Measurements from ENCODE around the gene TMEM145.

Gene TMEM145

DNA sequence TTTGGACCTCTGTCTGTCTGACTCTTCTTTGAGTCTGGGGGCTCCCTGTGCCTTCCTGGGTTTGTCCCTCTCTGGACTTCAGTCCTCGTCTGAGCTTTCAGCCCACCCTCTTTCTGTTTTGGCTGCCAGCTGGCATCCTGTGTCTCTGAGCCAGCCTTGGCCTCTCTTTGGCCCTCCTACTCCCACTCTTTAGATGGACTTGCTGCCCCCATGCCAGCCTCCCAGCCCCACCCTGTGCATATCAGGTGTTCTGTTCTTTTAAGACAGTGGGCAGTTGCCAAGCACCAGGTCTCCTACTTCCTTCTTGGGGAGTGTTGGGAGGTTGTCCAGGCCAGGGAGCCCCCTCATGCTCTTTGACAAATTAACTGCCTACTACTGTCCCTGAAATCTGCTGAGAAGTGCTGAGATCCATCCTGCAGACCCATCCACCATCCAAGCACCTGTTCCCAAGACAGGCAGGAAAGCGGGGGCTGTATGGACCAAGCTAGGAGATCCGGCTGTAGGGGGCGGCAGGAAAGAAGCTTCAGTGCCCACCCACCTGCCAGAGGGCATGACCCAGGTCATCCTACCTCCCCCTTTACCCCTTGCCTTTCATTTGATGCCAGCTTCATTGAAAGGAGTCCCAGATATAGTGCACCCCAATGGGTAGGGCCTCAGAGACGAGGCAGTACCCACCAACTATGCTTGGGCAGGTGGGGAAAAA is 34.5 kb upstream of the TMEM145 start:
- no peak for DNase-seq

DNA sequence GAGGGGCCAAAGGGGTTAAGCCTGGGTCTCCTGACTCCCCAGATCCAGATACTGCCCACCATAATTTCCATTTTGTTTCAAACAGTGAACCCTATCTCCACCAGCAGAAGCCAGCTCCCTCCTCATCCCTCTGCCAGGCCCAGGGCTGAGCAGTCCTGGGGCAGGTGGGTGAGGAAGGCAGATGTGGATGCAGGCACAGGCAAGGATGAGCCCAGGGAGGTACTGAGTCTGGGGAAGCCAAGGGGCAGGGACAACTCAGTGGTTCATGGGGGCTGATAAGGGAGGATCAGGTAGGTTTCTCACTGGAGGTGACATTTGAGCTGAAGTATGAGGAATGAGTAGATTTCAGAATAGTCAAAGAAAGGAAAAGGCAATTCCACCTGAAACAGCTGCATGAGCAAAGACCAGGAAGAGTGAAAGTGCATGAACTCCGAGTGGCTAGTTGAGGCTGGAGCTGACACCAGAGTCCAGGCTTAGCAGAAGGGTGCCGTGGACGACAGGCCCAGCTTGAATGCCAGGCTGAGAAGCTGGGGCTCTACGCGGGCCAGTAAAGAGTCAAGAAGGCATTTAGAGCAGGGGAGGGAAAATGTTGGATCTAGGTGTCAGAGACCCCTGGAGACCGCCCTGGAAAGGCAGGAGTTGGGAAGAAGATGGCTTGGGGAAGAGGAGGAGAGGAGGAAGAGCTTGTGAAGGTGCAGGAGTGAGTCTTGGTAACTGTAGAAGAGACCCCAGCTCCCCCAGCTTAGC is 33.8 kb upstream of the TMEM145 start:
- no peak for DNase-seq

DNA sequence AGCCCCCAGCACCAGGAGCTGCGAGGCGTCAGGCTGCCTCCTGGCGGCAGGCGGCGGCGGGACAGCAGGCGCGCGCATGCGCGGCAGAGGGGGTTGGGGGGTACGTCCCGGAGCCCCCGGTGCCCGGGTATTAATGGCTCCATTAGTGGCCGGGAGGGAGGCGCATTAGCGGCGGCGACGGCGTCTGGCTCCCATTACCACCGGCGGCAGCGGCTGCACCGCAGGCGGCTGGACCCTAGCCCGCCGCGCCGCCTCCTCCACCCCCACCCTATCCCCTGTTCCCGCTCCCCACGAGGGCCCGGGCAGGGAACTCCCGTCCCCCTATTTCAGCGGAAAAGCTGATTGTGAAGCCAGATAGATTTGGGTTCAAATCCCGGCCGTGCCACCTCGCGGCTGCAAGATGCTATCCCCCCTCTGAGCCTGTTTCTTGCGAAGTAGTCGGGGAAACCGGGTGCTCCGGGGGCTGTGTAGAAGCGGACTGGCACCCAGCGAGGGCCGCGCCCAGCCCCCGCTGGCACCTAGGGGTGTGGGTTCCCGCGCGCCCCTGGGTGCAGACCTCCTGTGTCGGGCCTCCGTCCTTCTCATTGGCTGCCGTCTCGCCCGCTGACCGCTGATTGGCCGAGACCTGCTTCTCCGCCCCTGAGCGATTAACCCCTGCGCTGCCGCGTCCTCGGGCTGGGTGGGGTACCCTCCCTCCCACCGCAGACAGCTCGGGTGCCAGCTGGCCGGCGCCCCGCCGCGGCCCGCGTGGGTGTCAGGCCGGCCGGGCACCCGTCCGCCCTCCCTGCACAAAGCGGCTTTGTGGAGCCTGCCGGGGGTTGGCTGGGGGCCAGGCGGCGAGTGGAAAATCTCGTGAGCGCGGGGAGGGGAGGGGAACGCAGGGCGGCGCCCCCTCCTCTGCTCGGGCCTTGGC is 33.0 kb upstream of the TMEM145 start:
- peak; percentile 92 for DNase-seq

DNA sequence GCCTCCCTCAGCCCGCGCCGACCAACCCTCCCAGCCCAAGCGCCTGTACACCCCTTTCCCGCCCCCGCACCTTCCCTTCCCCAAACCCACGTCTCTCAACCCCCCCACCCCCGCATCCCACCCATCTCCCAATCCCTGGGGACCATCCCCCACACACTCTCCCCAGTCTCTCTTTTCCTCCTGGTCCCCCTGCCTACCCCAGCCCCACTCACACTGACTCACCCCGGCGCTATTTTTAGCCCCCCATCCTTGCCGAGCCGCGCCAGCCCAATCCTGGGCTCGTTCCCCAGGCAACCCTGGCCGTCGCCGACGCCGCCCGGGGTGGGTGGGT is 32.3 kb upstream of the TMEM145 start:
- DNase-seq = no peak

DNA sequence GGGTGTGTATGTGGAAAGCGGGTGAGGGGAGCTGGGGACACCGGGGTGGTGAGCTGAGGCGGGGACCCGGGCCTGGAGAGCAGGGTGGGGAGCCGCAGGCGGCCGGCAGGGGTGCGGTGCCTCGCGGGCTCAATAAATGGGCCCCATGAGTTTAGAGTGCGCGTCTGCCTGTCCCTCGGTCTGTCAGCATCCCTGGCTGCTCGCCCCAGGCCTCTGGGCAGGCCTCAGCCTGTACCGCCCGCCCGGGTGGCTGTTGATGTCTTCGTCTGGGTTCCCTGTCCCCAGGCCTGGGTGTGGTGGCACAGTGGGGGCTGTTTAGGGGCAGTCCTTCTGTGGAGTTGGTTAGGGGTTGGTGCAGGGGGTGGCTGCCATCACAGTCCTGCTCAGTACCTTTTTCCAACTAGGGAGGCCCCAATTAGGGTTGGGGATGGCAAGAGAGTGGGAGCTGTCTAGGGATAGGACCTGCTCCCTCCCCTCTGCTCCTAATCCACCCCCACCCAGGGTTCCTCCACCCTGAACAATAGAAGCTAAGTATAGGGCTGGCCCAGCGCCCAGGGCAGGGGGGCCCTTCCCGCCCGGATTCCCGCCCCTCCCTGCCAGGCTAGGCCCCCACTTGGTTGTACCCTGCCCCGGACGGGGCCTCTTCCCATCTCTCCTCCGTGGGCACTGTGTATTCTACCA is 31.8 kb upstream of the TMEM145 start:
- DNase-seq = peak; percentile 71

DNA sequence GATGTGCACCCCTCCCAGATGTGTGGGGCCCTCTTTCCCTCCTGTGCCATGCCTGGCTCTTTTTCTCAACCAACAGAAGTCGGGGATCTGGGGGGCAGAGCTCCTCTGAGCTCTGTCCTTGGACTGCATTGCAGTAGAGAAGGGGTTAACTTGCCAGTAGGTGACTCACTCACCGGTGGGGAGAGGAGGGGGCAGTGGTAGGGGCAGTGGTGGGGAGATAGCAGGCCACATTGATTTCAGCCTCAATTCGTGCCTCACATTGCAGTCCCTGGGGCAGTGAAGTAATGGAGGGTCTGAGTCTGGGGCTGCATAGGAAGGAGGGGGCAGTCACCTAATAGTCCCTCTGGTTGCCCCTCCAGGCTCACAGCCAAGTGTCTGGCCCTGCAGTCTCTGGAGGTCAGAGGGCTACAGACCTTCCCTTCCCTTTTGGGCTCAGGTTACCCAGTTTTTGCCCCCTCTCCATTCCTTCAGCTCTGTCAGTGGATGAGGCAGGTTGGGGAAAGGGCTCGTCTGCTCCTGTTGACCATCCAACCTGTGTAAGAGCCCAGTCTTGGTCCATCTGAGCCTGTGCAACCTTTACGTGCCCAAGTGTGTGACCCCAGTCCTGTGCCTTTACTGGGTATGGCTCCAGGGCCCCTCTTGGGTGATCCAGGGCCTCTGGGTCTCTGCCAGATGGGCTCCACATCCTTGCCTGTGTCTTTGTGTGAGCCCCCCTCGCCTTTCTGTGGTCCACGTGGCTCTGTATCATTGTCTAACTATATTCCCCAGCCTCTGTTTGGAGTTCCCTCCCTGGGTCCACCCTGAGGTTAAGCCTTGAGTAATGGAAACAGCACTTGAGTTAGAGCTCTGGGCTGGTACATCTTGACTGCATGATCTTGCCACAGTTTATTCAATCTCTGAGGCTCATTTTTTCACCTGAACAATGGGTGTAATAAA is 31.0 kb upstream of the TMEM145 start:
- peak; percentile 60 for DNase-seq

DNA sequence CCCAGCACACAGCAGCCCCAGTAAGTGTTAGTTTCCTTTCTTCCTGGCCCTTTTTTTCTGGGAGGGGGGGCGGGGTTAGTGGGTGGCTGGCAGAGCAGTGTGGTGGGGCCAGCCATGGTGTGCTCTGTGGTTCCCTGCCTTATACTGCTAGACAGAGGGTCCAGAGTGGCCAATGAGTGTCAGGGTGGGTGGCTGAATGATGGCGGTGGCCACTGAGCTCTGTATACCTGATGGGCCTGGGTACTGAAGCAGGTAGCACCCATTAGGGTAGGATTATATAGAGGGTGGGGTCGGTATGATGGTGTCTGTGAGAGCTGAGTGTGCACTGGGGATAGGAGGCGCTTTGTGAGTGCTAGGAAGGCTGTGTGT is 30.3 kb upstream of the TMEM145 start:
- no peak for DNase-seq

DNA sequence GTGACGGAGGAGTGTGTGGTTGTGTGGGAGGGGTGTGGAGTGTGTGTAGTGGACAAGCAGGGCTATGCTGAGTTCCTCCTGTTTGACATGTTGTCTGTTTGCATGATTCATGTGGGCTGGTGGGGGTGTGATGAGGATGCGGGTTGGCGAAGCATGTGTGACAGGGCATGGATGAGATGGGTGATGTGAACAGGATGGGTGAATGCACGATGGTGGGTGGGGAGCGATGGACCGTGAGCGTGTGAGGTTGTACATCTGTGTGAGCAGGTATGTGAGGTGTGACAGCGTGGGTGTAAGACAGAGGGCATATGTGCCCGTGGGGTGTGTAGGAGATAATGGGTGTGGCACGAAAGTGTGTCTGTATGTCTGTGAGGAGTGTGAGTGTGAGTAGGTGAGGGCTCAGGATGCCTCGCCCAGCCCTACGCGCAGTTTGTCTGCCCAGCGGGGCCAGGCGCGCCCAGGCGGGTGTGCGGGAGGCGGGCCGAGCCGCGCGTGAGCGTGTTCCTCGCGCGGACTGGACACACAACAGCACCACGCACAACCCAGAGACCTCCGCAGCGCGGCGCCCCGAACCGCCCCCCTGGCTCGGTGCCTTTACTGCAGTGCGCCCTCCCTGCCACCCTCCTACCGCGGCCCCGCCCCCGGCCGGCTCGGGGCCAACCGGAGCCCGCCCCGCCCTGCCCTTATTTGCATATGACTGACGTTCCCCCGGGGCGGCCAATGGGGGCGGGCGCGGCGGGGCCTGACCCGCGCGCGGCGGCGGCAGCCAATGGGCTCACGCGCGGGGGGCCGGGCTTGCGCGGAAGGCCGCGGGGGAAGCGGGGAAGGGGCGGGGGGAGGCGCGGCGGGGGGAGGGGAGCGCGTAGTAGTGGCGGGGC is 29.7 kb upstream of the TMEM145 start:
- peak; percentile 93 for DNase-seq

DNA sequence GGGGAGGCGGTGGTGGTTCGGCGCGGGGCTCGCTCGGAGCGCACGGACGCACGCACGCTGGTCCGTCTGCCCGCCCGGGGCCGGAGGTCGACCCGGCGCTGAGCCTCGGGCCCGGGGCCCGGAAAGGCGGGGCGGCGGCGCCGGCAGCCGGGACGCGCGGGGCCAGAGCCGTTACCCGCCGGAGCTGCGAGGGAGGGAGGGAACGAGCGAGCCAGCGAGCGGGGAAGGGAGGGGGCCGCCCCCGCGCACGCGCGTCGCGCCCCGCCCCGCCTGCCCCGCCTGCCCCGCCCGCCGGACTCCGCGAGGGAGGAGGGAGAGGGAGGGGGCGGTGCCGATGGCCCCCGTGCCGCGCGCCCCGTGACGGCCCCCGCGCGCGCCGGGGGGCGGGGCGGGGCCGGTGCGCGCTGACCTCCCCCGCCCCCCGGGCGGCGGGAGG is 29.0 kb upstream of the TMEM145 start:
- DNase-seq = peak; percentile 74

DNA sequence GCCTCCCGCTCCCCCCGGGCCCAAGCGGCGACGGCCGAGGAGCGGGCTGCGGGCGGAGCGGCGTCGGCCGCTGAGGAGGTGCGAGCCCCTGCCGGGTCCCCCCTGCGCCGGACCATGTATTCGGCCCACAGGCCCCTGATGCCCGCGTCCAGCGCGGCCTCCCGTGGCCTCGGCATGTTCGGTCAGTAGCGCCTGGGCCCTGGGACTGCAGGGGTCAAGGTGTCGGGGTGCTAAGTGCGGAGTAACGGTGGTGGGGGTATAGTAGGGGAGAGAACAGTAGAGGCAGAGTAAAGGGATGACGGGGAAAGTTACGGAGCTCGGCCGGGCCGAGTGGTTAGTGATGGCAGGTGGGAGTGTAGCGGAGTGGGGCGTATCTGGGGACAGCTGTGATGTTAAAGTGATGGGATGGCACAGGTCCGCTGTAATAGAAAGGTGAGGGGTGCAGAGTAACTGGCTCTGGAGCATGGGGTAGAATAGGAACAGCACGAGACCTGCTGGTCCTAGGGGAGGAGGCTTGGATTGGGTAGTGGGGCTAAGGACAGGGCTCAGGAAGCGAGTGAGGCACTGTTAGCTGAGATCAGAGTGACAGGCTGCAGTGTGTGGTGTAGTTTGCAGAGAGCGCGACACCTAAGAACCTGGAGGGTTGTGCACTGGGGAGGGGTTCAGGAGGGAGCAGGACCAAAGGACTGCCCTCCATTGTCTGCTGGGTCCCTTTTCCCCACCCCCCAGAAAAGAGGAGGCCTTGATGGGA is 28.3 kb upstream of the TMEM145 start:
- DNase-seq = no peak

DNA sequence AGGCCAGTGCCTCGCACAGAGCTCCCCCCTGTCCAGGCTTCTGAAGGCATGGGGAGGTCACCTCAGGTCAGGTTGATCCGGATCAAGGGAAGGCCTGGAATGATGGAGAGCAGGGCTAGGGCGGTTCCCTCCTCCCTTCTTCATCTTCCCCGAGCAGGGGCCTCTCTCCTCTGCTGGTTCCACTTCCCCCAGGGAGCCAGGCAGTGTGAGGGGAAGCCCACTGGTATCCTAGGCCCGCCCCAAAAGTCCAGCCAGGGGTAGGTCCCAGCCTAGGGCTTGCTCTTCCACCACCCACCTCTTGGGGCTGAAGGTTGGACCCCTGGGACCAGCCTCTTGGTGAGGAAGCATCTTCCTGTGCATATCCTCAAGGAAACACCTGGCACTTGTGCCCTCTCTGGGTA is 27.6 kb upstream of the TMEM145 start:
- DNase-seq = no peak

DNA sequence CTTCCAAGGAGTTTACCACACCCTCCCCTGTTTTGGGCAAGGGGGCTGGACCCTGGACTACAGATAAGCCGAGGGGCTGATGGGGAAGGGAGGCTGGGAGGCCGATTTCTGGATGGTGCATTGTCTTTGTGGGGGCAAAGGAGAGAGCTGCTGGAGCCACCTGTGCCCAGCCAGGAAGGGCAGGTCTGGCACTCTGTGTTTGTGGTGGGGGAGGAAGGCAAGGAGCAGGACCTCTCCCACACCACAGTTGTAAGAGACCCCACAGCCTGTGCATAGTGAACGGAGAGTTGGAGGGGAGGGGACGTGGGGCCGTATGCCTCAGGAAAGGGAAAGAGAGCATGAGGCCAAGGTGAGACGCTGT is 27.1 kb upstream of the TMEM145 start:
- DNase-seq = no peak

DNA sequence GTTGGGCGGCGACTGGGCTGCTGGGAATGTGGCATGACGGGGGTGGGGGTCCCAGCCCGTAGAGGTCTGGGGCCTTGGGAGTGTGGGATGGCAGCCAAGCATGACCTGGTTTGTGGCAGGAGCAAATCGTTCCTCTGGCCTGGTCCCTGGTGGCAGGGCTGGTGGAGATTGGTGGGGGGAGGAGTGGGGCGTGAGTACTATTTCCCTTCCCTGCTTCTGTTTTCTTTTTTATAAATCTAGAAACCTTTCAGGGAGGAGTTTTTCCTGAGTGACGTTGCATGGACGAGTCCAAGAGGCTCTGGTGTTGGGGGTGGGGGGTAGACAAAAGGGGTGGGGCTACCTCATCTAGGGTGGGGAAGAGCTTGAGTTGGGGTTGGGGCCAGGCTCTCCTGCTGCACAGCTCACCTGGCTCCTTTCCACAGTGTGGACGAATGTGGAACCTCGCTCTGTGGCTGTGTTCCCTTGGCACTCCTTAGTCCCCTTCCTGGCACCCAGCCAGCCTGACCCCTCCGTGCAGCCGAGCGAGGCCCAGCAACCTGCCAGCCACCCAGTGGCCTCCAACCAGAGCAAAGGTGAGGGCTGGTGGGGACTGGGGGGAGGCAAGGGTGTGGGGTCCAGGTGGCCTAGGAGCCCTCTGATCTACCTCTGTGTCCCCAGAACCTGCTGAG is 26.6 kb upstream of the TMEM145 start:
- no peak for DNase-seq

DNA sequence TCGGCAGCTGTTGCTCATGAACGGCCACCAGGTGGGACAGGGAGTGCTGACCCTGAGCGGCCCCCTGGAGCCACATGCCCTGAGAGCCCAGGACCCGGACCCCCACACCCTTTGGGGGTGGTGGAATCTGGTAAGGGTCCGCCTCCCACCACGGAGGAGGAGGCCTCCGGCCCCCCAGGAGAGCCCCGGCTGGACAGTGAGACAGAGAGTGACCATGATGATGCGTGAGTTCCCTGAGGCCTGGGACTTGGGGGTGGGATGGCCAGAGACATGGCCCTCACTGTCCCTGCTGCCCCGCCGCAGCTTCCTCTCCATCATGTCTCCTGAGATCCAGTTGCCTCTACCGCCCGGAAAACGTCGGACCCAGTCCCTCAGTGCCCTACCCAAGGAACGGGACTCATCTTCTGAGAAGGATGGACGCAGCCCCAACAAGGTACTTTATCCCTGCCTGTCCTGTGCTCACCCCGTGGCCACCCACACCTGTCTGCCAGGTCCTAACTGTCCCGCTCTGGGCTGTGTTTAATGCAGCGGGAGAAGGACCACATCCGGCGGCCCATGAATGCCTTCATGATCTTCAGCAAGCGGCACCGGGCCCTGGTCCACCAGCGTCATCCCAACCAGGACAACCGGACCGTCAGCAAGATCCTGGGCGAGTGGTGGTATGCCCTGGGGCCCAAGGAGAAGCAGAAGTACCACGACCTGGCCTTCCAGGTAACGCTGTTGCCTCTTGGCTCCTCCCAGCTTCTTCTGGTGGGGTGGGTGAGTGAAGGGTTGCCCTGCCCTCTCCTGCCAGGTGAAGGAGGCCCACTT is 25.9 kb upstream of the TMEM145 start:
- no peak for DNase-seq

DNA sequence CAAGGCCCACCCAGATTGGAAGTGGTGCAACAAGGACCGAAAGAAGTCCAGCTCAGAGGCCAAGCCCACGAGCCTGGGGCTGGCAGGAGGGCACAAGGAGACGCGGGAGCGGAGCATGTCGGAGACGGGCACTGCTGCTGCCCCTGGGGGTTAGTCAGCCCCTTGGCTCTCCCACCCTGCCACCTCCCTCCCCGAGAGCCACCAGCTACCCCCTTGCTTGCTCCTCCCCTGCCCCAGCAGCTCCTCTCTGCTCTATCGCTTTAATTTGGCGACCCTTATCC is 25.3 kb upstream of the TMEM145 start:
- DNase-seq = no peak

DNA sequence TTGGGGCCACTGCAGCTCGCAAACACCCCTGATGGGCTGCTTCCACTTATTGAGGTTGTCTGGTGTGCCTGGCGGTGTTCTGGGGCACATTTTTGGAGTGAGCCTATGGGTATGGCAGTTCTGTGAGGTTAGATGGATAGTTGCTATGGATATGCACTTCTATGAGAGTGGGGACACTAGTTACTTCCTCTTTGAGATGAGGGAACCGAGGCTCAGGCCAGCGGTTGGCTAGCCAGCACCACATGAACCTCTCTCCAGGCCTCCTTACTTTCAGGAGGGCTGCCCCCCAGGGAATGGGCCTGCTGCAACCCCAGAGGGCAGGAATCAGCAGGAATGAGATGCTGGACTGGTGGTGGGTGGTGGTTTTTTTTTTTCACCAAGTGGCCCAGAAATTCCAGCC is 24.7 kb upstream of the TMEM145 start:
- DNase-seq = no peak

DNA sequence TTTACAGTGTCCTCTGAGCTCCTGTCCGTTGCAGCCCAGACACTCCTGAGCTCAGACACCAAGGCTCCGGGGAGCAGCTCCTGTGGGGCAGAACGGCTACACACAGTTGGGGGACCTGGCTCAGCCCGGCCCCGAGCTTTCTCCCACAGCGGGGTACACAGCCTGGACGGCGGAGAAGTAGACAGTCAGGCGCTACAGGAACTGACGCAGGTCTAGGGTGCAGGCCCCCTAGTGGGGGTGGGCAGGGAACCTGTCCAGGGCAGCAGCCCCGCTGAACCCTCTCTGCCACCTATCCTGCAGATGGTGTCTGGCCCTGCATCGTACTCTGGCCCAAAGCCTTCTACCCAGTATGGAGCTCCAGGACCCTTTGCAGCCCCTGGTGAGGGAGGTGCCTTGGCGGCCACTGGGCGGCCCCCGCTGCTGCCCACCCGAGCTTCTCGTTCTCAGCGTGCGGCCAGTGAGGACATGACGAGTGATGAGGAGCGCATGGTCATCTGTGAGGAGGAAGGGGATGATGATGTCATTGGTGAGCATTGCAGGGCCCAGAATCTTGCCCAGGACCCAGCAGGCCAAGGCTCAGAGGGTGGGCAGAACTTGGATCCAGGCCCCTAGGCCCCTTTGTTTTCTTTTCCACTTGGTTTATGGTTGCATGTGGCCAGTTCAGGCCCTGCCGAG is 24.1 kb upstream of the TMEM145 start:
- DNase-seq = no peak

DNA sequence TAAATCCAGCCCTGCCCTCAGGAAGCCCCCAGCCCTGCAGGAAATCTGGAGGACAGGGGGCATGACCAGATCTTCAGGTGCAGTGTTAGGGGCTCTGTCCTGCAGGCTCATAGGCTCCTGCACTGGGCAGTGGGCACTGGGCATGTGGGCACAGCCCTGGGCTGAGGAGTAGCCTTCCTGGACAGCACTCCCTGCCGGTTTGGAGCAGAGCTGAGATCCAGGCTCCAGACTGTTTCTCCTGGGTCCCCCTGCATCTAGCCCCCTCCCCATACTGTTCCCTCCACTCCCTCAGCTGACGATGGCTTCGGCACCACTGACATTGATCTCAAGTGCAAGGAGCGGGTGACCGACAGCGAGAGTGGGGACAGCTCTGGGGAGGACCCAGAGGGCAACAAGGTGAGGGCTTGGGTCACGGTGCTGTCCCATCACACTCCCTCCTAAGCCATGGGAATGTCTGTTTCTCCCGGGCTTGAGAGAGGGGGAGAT is 23.5 kb upstream of the TMEM145 start:
- DNase-seq = no peak
